H1 (cell line): ENCODE measurements around the gene SLC7A9. TPM values are rescaled to one million over a fixed set of nuclear protein-coding genes. Genes with fewer than 3 reads are reported as not detected.

Experiments used
- CTCF ChIA-PET: fragments of 300-600 bp; sonication (Branson Sonifier 250); formaldehyde crosslinking; loops from one replicate; lab custom pipeline; 2021; ENCODE audit not compliant: partially characterized antibody; lab: Charles Lee
- POLR2A ChIA-PET: fragments of 300-600 bp; sonication (Branson Sonifier 250); formaldehyde crosslinking; loops from one replicate; lab custom pipeline; 2021; ENCODE audit warnings: inconsistent platforms; ENCODE audit not compliant: partially characterized antibody; lab: Charles Lee
- DNase-seq, 2 experiments: peaks; one replicate each; pipeline versions ENCODE4 v3.0.0 to v3.0.0-alpha.2; 2010 to 2022; ENCODE audit warnings: low spot score in 2 of 2, low read depth in 1 of 2, mixed read lengths in 1 of 2
- FAIRE-seq: peaks from 2 replicates; lab custom pipeline; 2011; peaks lifted over from hg19 to GRCh38; lab: Jason Lieb, UNC
- H2AFZ ChIP-seq: 2 replicates; pipeline ENCODE4 v1.8.1; 2012; ENCODE audit warnings: low read length, inconsistent platforms
- H2AK5ac ChIP-seq: 2 replicates; pipeline ENCODE4 v1.6.1; 2013; ENCODE audit warnings: low read depth, low read length
- H2BK120ac ChIP-seq: replicated peaks from 2 replicates; pipeline ENCODE3; 2013; ENCODE audit warnings: low read depth, low read length, inconsistent platforms
- H2BK12ac ChIP-seq: 2 replicates; pipeline ENCODE4 v1.6.1; 2013; ENCODE audit warnings: low read depth, low read length
- H2BK15ac ChIP-seq: 2 replicates; pipeline ENCODE4 v1.6.1; 2013; ENCODE audit warnings: low read length
- H2BK20ac ChIP-seq: 2 replicates; pipeline ENCODE4 v1.6.1; 2013; ENCODE audit warnings: low read length
- H2BK5ac ChIP-seq: 2 replicates; pipeline ENCODE4 v1.6.1; 2013; ENCODE audit warnings: low read depth, low read length
- H3K14ac ChIP-seq: 2 replicates; pipeline ENCODE4 v1.6.1; 2013; ENCODE audit warnings: inconsistent platforms; ENCODE audit not compliant: insufficient read length
- H3K18ac ChIP-seq: 2 replicates; pipeline ENCODE4 v1.6.1; 2013; ENCODE audit warnings: low read length; ENCODE audit errors: extremely low read depth
- H3K23ac ChIP-seq: 2 replicates; pipeline ENCODE4 v1.6.1; 2013; ENCODE audit warnings: inconsistent platforms; ENCODE audit not compliant: insufficient read length
- H3K23me2 ChIP-seq: 2 replicates; pipeline ENCODE4 v1.6.1; 2013; ENCODE audit warnings: low read depth, low read length
- H3K27ac ChIP-seq: 2 replicates; pipeline ENCODE4 v1.6.1; 2011; ENCODE audit warnings: low read depth, low read length, inconsistent platforms
- H3K27me3 ChIP-seq, 4 experiments: replicated peaks in 1 of 4; 1 replicate in 1 of 4; 2 replicates in 3 of 4; pipeline versions ENCODE4 v1.6.1 to v1.8.1; 2011 to 2013; ENCODE audit warnings: low read length in 3 of 4, mild to moderate bottlenecking in 3 of 4, inconsistent platforms in 2 of 4, mixed read lengths in 2 of 4, moderate library complexity in 1 of 4; ENCODE audit not compliant: control insufficient read depth in 3 of 4, insufficient read depth in 3 of 4; ENCODE audit errors: extremely low read depth in 1 of 4
- H3K36me3 ChIP-seq, 4 experiments: 2 replicates each; pipeline versions ENCODE4 v1.6.1 to v1.8.1; 2011 to 2013; ENCODE audit warnings: mild to moderate bottlenecking in 4 of 4, low read length in 3 of 4, moderate library complexity in 2 of 4, control low read depth in 1 of 4, inconsistent platforms in 1 of 4; ENCODE audit not compliant: insufficient read depth in 4 of 4, control insufficient read depth in 2 of 4
- H3K4ac ChIP-seq: replicated peaks from 2 replicates; pipeline ENCODE3; 2013; ENCODE audit warnings: low read length, low read depth, mixed read lengths, inconsistent platforms; ENCODE audit not compliant: insufficient read length
- H3K4me1 ChIP-seq, 4 experiments: replicated peaks in 1 of 4; 1 replicate in 1 of 4; 2 replicates in 3 of 4; pipeline versions ENCODE4 v1.6.1 to v1.8.1; 2011 to 2013; ENCODE audit warnings: low read length in 3 of 4, inconsistent platforms in 2 of 4, mixed read lengths in 1 of 4; ENCODE audit not compliant: insufficient read depth in 4 of 4, control insufficient read depth in 3 of 4
- H3K4me2 ChIP-seq, 2 experiments: 2 replicates each; pipeline versions ENCODE4 v1.6.1 to v1.8.1; 2011 to 2013; ENCODE audit warnings: low read depth in 2 of 2, low read length in 2 of 2, control low read depth in 1 of 2, inconsistent platforms in 1 of 2, mild to moderate bottlenecking in 1 of 2; ENCODE audit not compliant: insufficient read depth in 1 of 2
- H3K4me3 ChIP-seq, 4 experiments: fragments of 200-600, 300-600 bp in 1 of 4; sonication (generic), shearing (Covaris generic), sonication (Bioruptor Twin) in 1 of 4; 2 replicates each; pipeline versions ENCODE4 v1.5.1 to v1.8.1; 2011 to 2016; ENCODE audit warnings: low read length in 4 of 4, low read depth in 3 of 4, control low read depth in 2 of 4, inconsistent platforms in 2 of 4, mild to moderate bottlenecking in 2 of 4, mixed read lengths in 1 of 4, moderate library complexity in 1 of 4; ENCODE audit not compliant: insufficient read depth in 2 of 4; ENCODE audit errors: extremely low read depth in 1 of 4
- H3K56ac ChIP-seq: replicated peaks from 2 replicates; pipeline ENCODE3; 2013; ENCODE audit warnings: low read depth, mild to moderate bottlenecking, mixed read lengths, low read length, inconsistent platforms; ENCODE audit not compliant: insufficient read length
- H3K79me1 ChIP-seq: 2 replicates; pipeline ENCODE4 v1.6.1; 2013; ENCODE audit warnings: low read depth, low read length, control low read depth
- H3K79me2 ChIP-seq, 2 experiments: 2 replicates each; pipeline versions ENCODE4 v1.6.1 to v1.8.1; 2012 to 2013; ENCODE audit warnings: low read length in 2 of 2, mild to moderate bottlenecking in 2 of 2, inconsistent platforms in 1 of 2; ENCODE audit not compliant: insufficient read depth in 2 of 2, control insufficient read depth in 1 of 2
- H3K9ac ChIP-seq, 4 experiments: replicated peaks in 1 of 4; 1 replicate in 1 of 4; 2 replicates in 3 of 4; pipeline versions ENCODE4 v1.6.1 to v1.8.1; 2011 to 2013; ENCODE audit warnings: low read depth in 3 of 4, low read length in 3 of 4, control low read depth in 2 of 4, mild to moderate bottlenecking in 2 of 4, moderate library complexity in 2 of 4, inconsistent platforms in 1 of 4; ENCODE audit errors: extremely low read depth in 1 of 4
- H3K9me3 ChIP-seq, 2 experiments: 2 replicates each; pipeline versions ENCODE4 v1.6.1 to v1.8.1; 2012 to 2013; ENCODE audit warnings: mild to moderate bottlenecking in 2 of 2, moderate library complexity in 2 of 2, control low read depth in 1 of 2, inconsistent platforms in 1 of 2, low read depth in 1 of 2, low read length in 1 of 2, mixed read lengths in 1 of 2; ENCODE audit not compliant: insufficient read depth in 2 of 2
- H4K20me1 ChIP-seq, 2 experiments: replicated peaks in 1 of 2; 2 replicates each; pipeline versions ENCODE3 to v1.8.1; 2011 to 2013; ENCODE audit warnings: inconsistent platforms in 2 of 2, low read length in 2 of 2, mild to moderate bottlenecking in 1 of 2; ENCODE audit not compliant: insufficient read depth in 2 of 2, control insufficient read depth in 1 of 2
- H4K5ac ChIP-seq: 2 replicates; pipeline ENCODE4 v1.6.1; 2013; ENCODE audit warnings: low read length, low read depth, mixed read lengths, inconsistent platforms; ENCODE audit not compliant: insufficient read length
- H4K8ac ChIP-seq: 2 replicates; pipeline ENCODE4 v1.8.0; 2013; ENCODE audit warnings: mild to moderate bottlenecking, moderate library complexity, low read length, inconsistent platforms; ENCODE audit not compliant: insufficient read depth; ENCODE audit errors: extremely low read depth
- H4K91ac ChIP-seq: replicated peaks from 2 replicates; pipeline ENCODE3; 2013; ENCODE audit warnings: low read length, mixed read lengths, inconsistent platforms; ENCODE audit not compliant: insufficient read length
- ASH2L ChIP-seq: fragments of 200-600, 300-600 bp; sonication (generic); IDR thresholded peaks from one replicate; pipeline ENCODE4 v1.7.1; 2017; ENCODE audit warnings: low read length
- CBX8 ChIP-seq: fragments of 300-800, 300-1000 bp; sonication (generic); IDR thresholded peaks from 2 replicates; pipeline ENCODE4 v1.7.1; 2016; ENCODE audit warnings: low read depth, low read length, borderline replicate concordance
- GABPA ChIP-seq: IDR thresholded peaks from 2 replicates; pipeline ENCODE4 v1.6.1; 2011; ENCODE audit warnings: mild to moderate bottlenecking, low read length, moderate library complexity, borderline replicate concordance; ENCODE audit not compliant: insufficient read depth
- JUND ChIP-seq: IDR thresholded peaks from 2 replicates; pipeline ENCODE4 v1.6.1; 2011; ENCODE audit warnings: mild to moderate bottlenecking, improper control_type of control experiment, low read length
- RAD21 ChIP-seq, 2 experiments: IDR thresholded peaks in 1 of 2; conservative IDR thresholded peaks in 1 of 2; 2 replicates each; pipeline ENCODE4 v1.6.1; 2011; ENCODE audit warnings: low read depth in 2 of 2, low read length in 2 of 2, improper control_type of control experiment in 1 of 2, inconsistent platforms in 1 of 2, mild to moderate bottlenecking in 1 of 2, moderate library complexity in 1 of 2
- WGBS, 2 experiments: shearing (Covaris generic) in 1 of 2; methylation state at CpG; one replicate each; pipeline versions ENCODE4 v1.1.6 to v1.1.7; 2013 to 2015; ENCODE audit warnings: low lambda C conversion rate in 2 of 2, mixed read lengths in 2 of 2, inconsistent platforms in 1 of 2, low coverage in 1 of 2, missing lambda C conversion rate in 1 of 2; ENCODE audit not compliant: insufficient replicate concordance in 2 of 2, insufficient coverage in 1 of 2, insufficient read length in 1 of 2; ENCODE audit errors: extremely low coverage in 1 of 2, missing lambda C conversion rate in 1 of 2; 5-methylcytosine and 5-hydroxymethylcytosine counted together
- polyA plus RNA-seq, 7 experiments: library from polyadenylated mRNA; depleted of rRNA in 3 of 7; stranded (reverse) in 5 of 7; unstranded in 2 of 7; fragments of >200 nt in 5 of 7; fragments of 200-250 nt in 2 of 7; gene quantifications; 1 replicate in 5 of 7; 2 replicates in 1 of 7; 4 replicates in 1 of 7; pipeline versions ENCODE4 v1.2.1 to v1.2.3, GENCODE V29; 2011 to 2013; ENCODE audit warnings: missing spikeins in 2 of 7, mixed read lengths in 2 of 7
- total RNA-seq: library from RNA; stranded (reverse); fragmentation: NEBNext Ultra II Directional; extraction: Animal tissue kit (Norgen Biotek cat#: 25700); gene quantifications from 2 replicates; pipeline ENCODE4 v1.2.1, GENCODE V29; 2021
- TF ChIP-seq, protein P1 (sequence below), 3 experiments: IDR thresholded peaks; 1 replicate in 2 of 3; 2 replicates in 1 of 3; pipeline versions ENCODE4 v1.5.1 to v1.6.1; 2011; ENCODE audit warnings: low read length in 3 of 3, mild to moderate bottlenecking in 3 of 3, inconsistent platforms in 2 of 3, low read depth in 1 of 3, moderate library complexity in 1 of 3; ENCODE audit not compliant: insufficient read depth in 1 of 3; ENCODE audit errors: control extremely low read depth in 1 of 3
- TF ChIP-seq, protein P2 (sequence below): IDR thresholded peaks from 2 replicates; pipeline ENCODE4 v1.6.1; 2012; ENCODE audit warnings: inconsistent platforms

SLC7A9 gene
- total and polyA plus RNA-seq, 2 of the 8 experiments (the other 6 are each of a cell fraction or from before 2014, with no cell fraction given): 0.15 TPM; not detected in 1

DNA sequence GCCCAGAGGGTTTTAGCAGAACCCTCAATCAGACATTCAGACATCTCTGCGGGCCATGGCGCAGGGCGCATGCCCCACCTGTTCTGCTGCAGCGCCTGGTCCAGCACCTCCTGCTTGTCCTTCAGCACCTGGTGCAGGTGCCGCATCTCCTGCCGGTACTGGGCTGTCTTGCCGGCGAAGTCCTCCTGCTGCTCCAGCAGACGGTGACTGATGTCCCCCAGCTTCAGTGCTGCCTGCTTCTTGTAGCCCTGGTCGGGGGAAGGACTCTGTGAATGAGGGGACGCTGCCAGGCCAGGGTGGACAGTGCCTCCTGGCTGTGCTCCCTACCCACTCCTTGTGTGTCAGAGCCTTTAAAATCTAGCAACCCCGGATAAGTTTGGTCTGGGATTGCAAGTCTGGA is 12.2 kb upstream of the SLC7A9 start:
- Histone ChIP-seq H2BK20ac (no peak overlapping the region), H3K14ac (no peak overlapping the region), H3K36me3 (no peaks in the 10 kb centered on the region), H2BK5ac (no peak overlapping the region), H4K5ac (no peak overlapping the region), H3K79me2 (no peaks in the 10 kb centered on the region), H3K23me2 (no peaks in the 10 kb centered on the region), H2BK120ac (no peak overlapping the region), H2BK15ac (no peak overlapping the region), H3K27me3 (no peaks in the 10 kb centered on the region), H2AK5ac (no peak overlapping the region), H3K4me1 (no peaks in the 10 kb centered on the region), H2BK12ac (no peak overlapping the region), H3K9ac (no peak overlapping the region), H3K79me1 (no peaks in the 10 kb centered on the region), H3K18ac (no peak overlapping the region), H3K4me3 (no peak overlapping the region), H2AFZ (no peak overlapping the region), H3K23ac (no peak overlapping the region), H4K20me1 (peaks cover 0 to 1% of the 10 kb centered on the region in 2 experiments), H3K9me3 (no peaks in the 10 kb centered on the region), H4K8ac (no peak overlapping the region), H3K4ac (no peak overlapping the region), H3K27ac (no peak overlapping the region), H4K91ac (no peak overlapping the region), H3K4me2 (no peak overlapping the region), H3K56ac (no peak overlapping the region)
- CTCF ChIA-PET: interaction anchor here (1.2 kb wide), 1 partner anchor 141 kb away, joined by 5 read pairs; no protein-coding TSS in a partner anchor
- POLR2A ChIA-PET: interaction anchor here (0.7 kb wide), 1 partner anchor 187 kb away, joined by 3 read pairs; no protein-coding TSS in a partner anchor
- 87% methylated on average over 12 of the region's 12 CpGs; no CpG with 5 or more reads in 1 of the 2 experiments for WGBS, 2 experiments
- DNase-seq: peak in 1 of 2 experiments; percentile 45
- FAIRE-seq: no peak
- TF ChIP-seq, protein P1, sequence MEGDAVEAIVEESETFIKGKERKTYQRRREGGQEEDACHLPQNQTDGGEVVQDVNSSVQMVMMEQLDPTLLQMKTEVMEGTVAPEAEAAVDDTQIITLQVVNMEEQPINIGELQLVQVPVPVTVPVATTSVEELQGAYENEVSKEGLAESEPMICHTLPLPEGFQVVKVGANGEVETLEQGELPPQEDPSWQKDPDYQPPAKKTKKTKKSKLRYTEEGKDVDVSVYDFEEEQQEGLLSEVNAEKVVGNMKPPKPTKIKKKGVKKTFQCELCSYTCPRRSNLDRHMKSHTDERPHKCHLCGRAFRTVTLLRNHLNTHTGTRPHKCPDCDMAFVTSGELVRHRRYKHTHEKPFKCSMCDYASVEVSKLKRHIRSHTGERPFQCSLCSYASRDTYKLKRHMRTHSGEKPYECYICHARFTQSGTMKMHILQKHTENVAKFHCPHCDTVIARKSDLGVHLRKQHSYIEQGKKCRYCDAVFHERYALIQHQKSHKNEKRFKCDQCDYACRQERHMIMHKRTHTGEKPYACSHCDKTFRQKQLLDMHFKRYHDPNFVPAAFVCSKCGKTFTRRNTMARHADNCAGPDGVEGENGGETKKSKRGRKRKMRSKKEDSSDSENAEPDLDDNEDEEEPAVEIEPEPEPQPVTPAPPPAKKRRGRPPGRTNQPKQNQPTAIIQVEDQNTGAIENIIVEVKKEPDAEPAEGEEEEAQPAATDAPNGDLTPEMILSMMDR (IDR thresholded peaks at IDR 0.05; ENCODE audit: control extremely low read depth in 1 of 3, insufficient read depth in 1 of 3, low read depth in 1 of 3, low read length in 3 of 3): peak in 2 of 3 experiments; percentile 23 to 32; a peak in 2 of 4 replicates
- TF ChIP-seq JUND (no peak), CBX8 (no peak), ASH2L (no peak), GABPA (no peak), RAD21 (IDR thresholded peaks at IDR 0.05 in 1 of 2, conservative IDR thresholded peaks at IDR 0.05 in 1 of 2; ENCODE audit: low read depth in 2 of 2, low read length in 2 of 2) (peak; percentile 36 to 41; a peak in 2 of 4 replicates)
- TF ChIP-seq, protein P2, sequence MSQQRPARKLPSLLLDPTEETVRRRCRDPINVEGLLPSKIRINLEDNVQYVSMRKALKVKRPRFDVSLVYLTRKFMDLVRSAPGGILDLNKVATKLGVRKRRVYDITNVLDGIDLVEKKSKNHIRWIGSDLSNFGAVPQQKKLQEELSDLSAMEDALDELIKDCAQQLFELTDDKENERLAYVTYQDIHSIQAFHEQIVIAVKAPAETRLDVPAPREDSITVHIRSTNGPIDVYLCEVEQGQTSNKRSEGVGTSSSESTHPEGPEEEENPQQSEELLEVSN: no peak
